Measurements from ENCODE around the gene GLG1.

DNA sequence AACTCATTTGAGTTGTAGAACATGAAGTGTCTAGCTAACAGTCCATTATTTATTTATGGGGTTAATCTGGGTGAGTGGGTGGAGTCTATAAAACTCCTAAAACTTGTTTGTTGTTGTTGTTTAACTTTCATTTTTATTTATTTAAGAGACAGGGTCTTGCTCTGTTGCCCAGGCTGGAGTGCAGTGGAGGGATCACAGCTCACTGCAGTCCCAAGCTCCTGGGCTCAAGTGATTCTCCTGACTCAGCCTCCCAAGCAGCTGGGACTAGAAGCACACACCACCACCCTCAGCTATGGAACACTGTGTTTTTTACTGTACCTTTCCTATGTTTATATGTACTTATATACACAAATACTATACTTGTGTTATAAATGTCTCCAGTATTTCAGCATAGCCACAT lies 107.8 kb downstream of the GLG1 start:
- TF ChIP-seq POLR2AphosphoS5 (IDR thresholded peaks at IDR 0.05; ENCODE audit: low read depth, low read length) (no peak), REST (IDR thresholded peaks at IDR 0.05; ENCODE audit: insufficient read depth in 1 of 2, low read depth in 2 of 2, low read length in 2 of 2) (no peak)

Measured in PFSK-1 (cell line).